ENCODE measurements around the gene SAMD14. TPM values are rescaled to one million over a fixed set of nuclear protein-coding genes. Genes with fewer than 3 reads are reported as not detected.

SAMD14 gene
- total and polyA plus RNA-seq, 11 donors = 0.44 to 3.9 (median 1.2) TPM

DNA sequence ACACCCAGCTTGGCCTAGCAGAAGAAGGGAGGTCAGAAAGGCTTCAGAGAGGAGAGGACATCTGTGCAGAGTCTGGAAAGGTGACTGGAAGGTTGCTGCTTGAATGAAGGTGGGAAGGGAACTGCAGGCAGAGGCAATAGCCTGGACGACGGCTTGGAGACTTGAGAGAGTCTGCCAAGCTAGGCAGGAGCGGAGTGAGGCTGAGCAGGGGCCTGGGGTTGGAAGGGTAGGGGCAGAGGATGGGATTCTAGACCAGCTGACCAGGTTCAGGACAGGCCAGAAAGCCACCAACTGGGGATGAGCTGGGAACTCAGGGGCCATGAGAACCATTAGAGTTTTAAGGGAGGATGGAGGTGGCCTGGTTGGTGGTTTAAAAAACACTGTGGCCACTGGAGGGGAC, 35.5 kb upstream of the SAMD14 start:
- Histone ChIP-seq H3K4me3 (peak overlapping the region in 9 of 12 donors; percentile 36 to 64 (median 55)), H3K36me3 (peaks cover 0 to 8% (median 3%) of the 10 kb centered on the region in 9 donors), H3K4me1 (peaks cover 0 to 70% (median 28%) of the 10 kb centered on the region in 12 donors), H3K9me3 (no peaks in the 10 kb centered on the region), H3K27ac (peak overlapping the region; percentile 86 to 100 (median 94)), H3K27me3 (no peaks in the 10 kb centered on the region)
- 42 to 68% (median 55%) methylated on average over 3 of the region's 3 CpGs for WGBS, 4 donors
- intact Hi-C loops (cut with DNase I) = loop anchor here in 5 of 10 donors (5.0 to 10.0 kb wide), 2 partner anchors 33 to 51 kb away; partner anchors contain the start of gene SAMD14 (in 3 of the 5)
- no peak for TF ChIP-seq CTCF (IDR thresholded peaks at IDR 0.05)
- TF ChIP-seq POLR2A (IDR thresholded peaks at IDR 0.05) = no peak
- DNase-seq = peak in 2 of 5 donors; percentile 24 to 27
- no peak for ATAC-seq

- TF ChIP-seq POLR2A (IDR thresholded peaks at IDR 0.05) (no peak), CTCF (IDR thresholded peaks at IDR 0.05) (no peak)
- DNase-seq = peak in 2 of 5 donors; percentile 20 to 25
- 65 to 85% (median 71%) methylated on average over 9 of the region's 9 CpGs for WGBS, 4 donors
- Histone ChIP-seq H3K4me1 (peaks cover 0 to 67% (median 28%) of the 10 kb centered on the region in 12 donors), H3K4me3 (peak overlapping the region in 5 of 12 donors; percentile 41 to 64 (median 57)), H3K36me3 (peaks cover 0 to 8% (median 2%) of the 10 kb centered on the region in 9 donors), H3K27me3 (no peaks in the 10 kb centered on the region), H3K27ac (peak overlapping the region in 11 of 12 donors; percentile 86 to 100 (median 94)), H3K9me3 (no peaks in the 10 kb centered on the region)
- intact Hi-C loops (cut with DNase I) = loop anchor here in 5 of 10 donors (5.0 to 10.0 kb wide), 2 partner anchors 33 to 50 kb away; partner anchors contain the start of gene SAMD14 (in 3 of the 5)
- ATAC-seq = no peak
Measured at GRCh38 chr17:50165066-50165465, 35.1 kb upstream of the SAMD14 start.

GRCh38 chr17:50164697-50164988, 34.7 kb upstream of the SAMD14 start:
- H3K27ac ChIP-seq = peak overlapping the region in 11 of 12 donors; percentile 86 to 100 (median 94)
- H3K27me3 ChIP-seq = no peaks in the 10 kb centered on the region
- H3K4me1 ChIP-seq = peaks cover 0 to 66% (median 28%) of the 10 kb centered on the region in 12 donors
- DNase-seq = no peak
- no peak for ATAC-seq
- TF ChIP-seq POLR2A (IDR thresholded peaks at IDR 0.05) (no peak), CTCF (IDR thresholded peaks at IDR 0.05) (no peak)
- H3K9me3 ChIP-seq = no peaks in the 10 kb centered on the region
- no peak overlapping the region for H3K4me3 ChIP-seq
- 77 to 92% (median 83%) methylated on average over 2 of the region's 2 CpGs for WGBS, 4 donors
- peaks cover 0 to 8% (median 0%) of the 10 kb centered on the region in 9 donors for H3K36me3 ChIP-seq
- intact Hi-C loops (cut with DNase I) = loop anchor here in 9 of 10 donors (5.0 to 10.0 kb wide), 5 partner anchors 47 to 72 kb away; partner anchors contain the start of gene PDK2 (in 1 of the 9)

DNA sequence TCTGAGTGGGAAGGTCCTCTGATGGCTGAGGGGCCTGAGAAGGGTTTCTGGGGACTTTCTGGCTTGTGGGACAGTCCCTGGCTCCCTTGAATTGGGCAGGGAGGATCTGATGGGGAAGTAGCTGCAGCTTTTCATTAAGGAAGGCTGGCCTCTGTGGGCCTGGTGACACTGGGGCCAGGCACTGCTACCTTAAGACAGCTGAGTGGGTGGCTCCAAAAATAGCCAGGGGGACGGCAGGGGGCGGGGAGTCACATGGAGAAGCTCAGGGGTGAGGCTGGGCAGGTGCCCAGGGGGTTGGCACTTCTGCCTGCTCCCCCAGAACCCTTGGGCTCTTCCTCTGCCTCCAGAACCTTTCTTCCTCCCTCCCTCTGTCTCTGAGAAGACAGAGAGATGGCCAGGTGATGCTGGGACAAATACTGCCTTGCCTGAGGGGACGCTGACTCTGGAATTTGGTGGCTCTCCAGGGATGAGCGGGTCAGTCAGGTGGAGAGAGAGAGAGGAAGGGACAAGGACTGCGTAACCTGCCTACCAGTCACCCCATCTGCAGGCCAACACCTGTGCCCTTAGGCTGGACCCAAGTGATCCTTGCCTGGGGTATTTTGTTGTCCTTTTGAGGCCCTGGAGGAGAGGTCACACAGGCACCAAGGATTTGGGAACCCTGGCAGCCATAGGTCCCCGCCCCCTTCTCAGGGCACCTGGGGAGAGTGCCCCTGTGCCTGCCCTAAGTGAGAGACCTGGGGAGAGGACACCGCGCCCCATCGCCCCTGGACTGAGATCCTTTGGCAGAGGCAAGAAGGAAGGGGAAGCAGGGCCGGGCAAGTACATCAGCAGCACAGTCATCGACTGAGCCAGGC, 34.1 kb upstream of the SAMD14 start:
- peak in 4 of 5 donors; percentile 62 to 84 (median 70) for DNase-seq
- 66 to 75% (median 70%) methylated on average over 9 to 11 of the region's 11 CpGs for WGBS, 4 donors

More for the DNA sequence above, 34.1 kb upstream of the SAMD14 start:
- peak in 3 of 4 donors; percentile 24 to 40 (median 30) for ATAC-seq
- peaks cover 0 to 8% (median 0%) of the 10 kb centered on the region in 9 donors for H3K36me3 ChIP-seq
- TF ChIP-seq CTCF (IDR thresholded peaks at IDR 0.05) (no peak), POLR2A (IDR thresholded peaks at IDR 0.05) (peak in 1 of 2 donors; percentile 23)
- peaks cover 0 to 63% (median 27%) of the 10 kb centered on the region in 12 donors for H3K4me1 ChIP-seq
- no peaks in the 10 kb centered on the region for H3K9me3 ChIP-seq
- H3K27ac ChIP-seq = peak overlapping the region in 11 of 12 donors; percentile 41 to 100 (median 94)
- no peaks in the 10 kb centered on the region for H3K27me3 ChIP-seq
- no peak overlapping the region for H3K4me3 ChIP-seq
- intact Hi-C loops (cut with DNase I) = loop anchor here in 9 of 10 donors (5.0 to 10.0 kb wide), 5 partner anchors 47 to 72 kb away; partner anchors contain the start of gene PDK2 (in 1 of the 9)

Measured in heart left ventricle (tissue), 16 donors.